ENCODE data around the gene ADGRL3.
"Not testable (repeated sequence)": the region's sequence is repeated elsewhere in the genome, so short reads cannot be mapped to it uniquely, and the experiment has no call there.

DNA sequence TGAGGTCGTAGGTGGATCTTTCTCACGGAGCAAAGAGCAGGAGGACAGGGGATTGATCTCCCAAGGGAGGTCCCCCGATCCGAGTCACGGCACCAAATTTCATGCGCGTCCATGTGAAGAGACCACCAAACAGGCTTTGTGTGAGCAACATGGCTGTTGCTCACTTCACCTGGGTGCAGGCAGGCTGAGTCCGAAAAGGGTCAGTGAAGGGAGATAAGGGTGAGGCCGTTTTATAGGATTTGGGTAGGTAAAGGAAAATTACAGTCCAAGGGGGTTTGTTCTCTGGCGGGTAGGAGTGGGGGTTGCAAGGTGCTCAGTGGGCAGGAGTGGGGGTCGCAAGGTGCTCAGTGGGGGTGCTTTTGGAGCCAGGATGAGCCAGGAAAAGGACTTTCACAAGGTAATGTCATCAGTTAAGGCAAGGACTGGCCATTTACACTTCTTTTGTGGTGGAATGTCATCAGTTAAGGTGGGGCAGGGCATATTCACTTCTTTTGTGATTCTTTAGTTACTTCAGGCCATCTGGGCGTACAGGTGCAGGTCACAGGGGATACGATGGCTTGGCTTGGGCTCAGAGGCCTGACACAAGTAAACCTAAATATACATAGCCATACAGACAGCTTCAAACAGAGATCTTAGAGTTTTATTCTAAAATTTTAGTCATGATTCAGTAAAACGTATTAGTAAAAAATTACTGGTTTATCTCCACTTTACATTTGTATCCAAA, 569.5 kb downstream of the ADGRL3 start:
- TF ChIP-seq, protein P1, sequence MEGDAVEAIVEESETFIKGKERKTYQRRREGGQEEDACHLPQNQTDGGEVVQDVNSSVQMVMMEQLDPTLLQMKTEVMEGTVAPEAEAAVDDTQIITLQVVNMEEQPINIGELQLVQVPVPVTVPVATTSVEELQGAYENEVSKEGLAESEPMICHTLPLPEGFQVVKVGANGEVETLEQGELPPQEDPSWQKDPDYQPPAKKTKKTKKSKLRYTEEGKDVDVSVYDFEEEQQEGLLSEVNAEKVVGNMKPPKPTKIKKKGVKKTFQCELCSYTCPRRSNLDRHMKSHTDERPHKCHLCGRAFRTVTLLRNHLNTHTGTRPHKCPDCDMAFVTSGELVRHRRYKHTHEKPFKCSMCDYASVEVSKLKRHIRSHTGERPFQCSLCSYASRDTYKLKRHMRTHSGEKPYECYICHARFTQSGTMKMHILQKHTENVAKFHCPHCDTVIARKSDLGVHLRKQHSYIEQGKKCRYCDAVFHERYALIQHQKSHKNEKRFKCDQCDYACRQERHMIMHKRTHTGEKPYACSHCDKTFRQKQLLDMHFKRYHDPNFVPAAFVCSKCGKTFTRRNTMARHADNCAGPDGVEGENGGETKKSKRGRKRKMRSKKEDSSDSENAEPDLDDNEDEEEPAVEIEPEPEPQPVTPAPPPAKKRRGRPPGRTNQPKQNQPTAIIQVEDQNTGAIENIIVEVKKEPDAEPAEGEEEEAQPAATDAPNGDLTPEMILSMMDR (IDR thresholded peaks at IDR 0.05) = not testable (repeated sequence)
- not testable (repeated sequence) for TF ChIP-seq POLR2A (IDR thresholded peaks at IDR 0.05)
